ENCODE measurements around the gene CCND3.

Gene CCND3

DNA sequence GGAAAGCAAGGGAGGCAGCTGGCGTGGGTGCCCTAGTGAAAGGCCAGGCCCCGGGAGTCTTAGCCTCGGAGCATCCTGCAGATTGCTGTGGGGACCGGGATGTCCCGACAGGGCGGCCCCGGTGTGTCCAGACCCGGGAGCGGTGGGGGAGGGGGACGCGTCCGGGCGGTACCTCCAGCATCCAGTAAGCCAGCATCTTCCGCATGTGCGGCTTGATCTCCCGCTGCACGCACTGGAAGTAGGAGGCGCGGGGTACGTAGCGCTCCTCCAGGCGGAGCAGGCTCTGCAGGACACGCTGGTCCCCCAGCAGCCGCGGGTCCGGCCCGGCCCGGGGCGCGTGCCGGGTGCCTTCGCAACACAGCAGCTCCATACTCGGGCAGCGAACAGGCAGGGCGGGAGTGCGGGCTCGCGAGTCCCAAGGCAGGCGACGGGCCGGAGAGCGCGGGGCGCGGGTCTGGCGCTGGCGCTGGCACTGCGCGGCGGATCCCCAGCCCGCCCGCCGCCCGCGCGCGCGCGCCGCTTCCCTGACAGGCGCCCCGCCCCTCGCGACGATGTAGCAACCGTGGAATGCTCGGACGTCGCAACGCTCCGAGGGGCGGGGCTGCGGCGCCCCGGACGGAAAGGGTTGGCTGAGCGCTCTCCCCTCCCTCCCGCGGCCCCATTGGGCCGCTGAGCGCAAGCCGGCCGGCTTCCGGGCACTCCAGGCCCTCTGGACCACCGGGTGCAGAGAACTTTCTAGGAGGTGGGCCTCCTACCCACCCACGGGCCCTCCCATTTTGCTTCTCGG lies at the start of gene CCND3:
CCND3 (minus strand) TSS at position 529 of the 787 bp plus-strand sequence; CDS start at position 370, 159 bp downstream.
- peak within 1 kb of the TSS; percentile 97 to 98 for H3K4me3 ChIP-seq (replicated peaks in 1 of 2; ENCODE audit: low read depth in 2 of 2, low read length in 2 of 2)
- TF ChIP-seq, protein P1, sequence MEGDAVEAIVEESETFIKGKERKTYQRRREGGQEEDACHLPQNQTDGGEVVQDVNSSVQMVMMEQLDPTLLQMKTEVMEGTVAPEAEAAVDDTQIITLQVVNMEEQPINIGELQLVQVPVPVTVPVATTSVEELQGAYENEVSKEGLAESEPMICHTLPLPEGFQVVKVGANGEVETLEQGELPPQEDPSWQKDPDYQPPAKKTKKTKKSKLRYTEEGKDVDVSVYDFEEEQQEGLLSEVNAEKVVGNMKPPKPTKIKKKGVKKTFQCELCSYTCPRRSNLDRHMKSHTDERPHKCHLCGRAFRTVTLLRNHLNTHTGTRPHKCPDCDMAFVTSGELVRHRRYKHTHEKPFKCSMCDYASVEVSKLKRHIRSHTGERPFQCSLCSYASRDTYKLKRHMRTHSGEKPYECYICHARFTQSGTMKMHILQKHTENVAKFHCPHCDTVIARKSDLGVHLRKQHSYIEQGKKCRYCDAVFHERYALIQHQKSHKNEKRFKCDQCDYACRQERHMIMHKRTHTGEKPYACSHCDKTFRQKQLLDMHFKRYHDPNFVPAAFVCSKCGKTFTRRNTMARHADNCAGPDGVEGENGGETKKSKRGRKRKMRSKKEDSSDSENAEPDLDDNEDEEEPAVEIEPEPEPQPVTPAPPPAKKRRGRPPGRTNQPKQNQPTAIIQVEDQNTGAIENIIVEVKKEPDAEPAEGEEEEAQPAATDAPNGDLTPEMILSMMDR (IDR thresholded peaks at IDR 0.05; ENCODE audit: low read depth, low read length): no peak
- peak; percentile 90 to 93 for DNase-seq (ENCODE audit: low read depth in 2 of 2)

DNA sequence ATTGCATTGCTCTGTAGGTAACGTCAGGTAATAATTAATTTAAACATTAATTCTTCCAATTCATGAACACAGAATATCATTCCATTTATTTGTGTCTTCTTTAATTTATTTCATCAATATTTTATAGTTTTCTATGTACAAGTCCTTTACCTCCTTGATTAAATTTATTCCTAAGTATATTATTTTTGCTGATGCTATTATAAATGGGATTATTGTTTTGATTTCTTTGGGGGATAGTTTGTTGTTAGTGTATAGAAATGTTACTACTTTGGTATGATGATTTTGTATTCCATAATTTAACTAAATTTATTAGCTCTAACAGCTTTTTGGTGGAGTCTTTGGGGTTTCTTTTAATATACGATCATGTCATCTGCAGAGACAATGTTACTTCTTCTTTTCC lies 44.7 kb upstream of the CCND3 start:
- no peak for DNase-seq (ENCODE audit: low read depth in 2 of 2)
- TF ChIP-seq, protein P1 (IDR thresholded peaks at IDR 0.05; ENCODE audit: low read depth, low read length): no peak
- H3K4me3 ChIP-seq (replicated peaks in 1 of 2; ENCODE audit: low read depth in 2 of 2, low read length in 2 of 2): no peak overlapping the region

DNA sequence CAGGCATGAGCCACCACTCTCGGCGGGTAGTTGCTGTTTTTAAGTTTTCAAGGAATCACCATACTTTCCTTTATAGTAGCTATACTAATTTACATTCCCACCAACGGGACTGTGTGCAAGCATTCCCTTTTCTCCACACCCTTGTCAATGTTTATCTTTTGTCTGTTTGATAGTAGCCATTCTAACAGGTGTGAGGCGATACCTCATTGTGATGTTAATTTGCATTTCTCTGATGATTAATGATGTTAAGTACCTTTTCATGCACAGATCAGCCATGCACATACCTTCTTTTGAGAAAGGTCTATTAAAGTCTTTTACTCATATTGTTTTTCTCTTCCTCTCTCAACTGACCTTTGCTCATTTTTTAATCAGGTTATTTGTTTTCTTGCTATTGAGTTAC lies 43.0 kb upstream of the CCND3 start:
- TF ChIP-seq, protein P1 (IDR thresholded peaks at IDR 0.05; ENCODE audit: low read depth, low read length): no peak
- DNase-seq (ENCODE audit: low read depth in 2 of 2): no peak
- H3K4me3 ChIP-seq (replicated peaks in 1 of 2; ENCODE audit: low read depth in 2 of 2, low read length in 2 of 2): no peak overlapping the region

DNA sequence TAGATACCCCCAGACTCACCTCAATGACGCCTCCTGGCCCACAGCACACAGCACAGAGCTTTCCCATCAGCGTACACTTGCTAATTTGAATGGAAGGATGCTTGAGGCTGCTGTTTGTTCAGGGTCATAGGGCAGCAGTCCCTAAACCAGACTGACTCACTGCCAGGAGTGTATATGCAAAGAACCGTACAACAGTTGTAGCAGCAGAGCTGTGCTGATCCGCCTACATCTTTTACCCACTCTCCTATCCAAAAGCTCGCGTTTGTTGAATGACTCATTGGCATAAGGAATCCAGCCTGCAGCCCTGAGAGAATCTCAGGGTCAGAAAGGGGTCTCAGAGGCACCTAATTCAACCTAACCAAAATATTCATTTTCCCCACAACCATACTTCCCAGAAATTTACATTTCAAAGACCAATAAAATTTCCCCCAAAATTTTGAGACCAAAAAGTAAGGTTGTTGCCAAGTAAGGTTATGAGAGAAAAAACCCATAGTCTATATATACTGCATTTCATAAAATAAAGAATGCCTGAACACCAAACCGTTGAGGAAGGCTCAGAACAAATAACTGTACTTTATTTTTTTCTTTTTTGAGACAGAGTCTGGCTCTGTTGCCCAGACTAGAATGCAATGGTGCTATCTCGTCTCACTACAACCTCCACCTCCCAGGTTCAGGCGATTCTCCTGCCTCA lies 35.3 kb upstream of the CCND3 start:
- DNase-seq (ENCODE audit: low read depth in 2 of 2): peak; percentile 64 to 80
- H3K4me3 ChIP-seq (replicated peaks in 1 of 2; ENCODE audit: low read depth in 2 of 2, low read length in 2 of 2): no peak overlapping the region
- TF ChIP-seq, protein P1 (IDR thresholded peaks at IDR 0.05; ENCODE audit: low read depth, low read length): no peak

DNA sequence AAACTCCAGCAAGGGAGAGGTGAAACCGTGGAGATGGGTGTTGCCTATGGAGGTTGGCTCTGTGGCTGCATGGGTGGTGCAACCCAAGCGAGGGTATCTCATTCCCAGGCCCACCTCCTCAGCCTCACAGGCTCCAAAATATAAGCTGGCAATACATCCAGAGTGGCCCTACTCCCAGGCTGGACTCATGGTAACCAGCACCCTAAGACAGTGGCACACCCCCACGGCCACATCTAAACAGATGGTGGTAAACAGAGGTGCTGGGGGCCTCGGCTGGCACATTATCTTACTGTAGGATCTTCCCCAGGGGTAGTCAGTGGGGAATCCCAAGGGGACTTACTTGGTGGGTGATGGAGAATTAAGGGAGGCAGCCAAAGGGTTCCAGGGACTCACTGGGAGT lies 33.7 kb upstream of the CCND3 start:
- TF ChIP-seq, protein P1 (IDR thresholded peaks at IDR 0.05; ENCODE audit: low read depth, low read length): no peak
- DNase-seq (ENCODE audit: low read depth in 2 of 2): no peak
- H3K4me3 ChIP-seq (replicated peaks in 1 of 2; ENCODE audit: low read depth in 2 of 2, low read length in 2 of 2): no peak overlapping the region

DNA sequence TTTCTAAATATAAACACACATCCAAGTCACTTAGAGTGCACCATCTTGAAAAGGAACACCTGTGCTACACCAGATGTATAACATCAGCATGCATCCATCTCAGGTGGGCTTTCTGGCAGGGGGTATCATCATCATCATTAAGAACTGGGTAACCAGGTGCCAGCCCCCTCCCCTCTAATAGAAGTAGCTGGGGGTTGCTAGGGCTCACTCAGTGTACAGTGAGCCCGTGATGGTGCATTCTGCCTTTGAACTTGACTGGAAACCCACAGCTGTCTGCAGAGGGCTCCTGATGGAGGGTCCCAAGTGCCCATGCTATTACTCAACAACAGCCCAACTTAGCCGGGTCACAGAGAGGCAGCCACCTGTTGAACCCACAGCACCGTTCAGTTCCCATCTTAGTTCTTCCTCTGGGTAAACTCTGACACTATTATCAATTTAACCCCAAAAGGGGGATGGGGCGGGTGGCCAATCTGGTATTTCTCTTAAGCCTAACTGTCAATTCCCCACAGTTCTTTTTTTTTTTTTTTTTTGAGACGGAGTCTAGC lies 32.7 kb upstream of the CCND3 start:
- no peak for DNase-seq (ENCODE audit: low read depth in 2 of 2)
- TF ChIP-seq, protein P1 (IDR thresholded peaks at IDR 0.05; ENCODE audit: low read depth, low read length): no peak
- no peak overlapping the region for H3K4me3 ChIP-seq (replicated peaks in 1 of 2; ENCODE audit: low read depth in 2 of 2, low read length in 2 of 2)
